Measurements from ENCODE around the gene ZNF804A.
"Not testable (repeated sequence)": the region's sequence is repeated elsewhere in the genome, so short reads cannot be mapped to it uniquely, and the experiment has no call there.

The ZNF804A gene

DNA sequence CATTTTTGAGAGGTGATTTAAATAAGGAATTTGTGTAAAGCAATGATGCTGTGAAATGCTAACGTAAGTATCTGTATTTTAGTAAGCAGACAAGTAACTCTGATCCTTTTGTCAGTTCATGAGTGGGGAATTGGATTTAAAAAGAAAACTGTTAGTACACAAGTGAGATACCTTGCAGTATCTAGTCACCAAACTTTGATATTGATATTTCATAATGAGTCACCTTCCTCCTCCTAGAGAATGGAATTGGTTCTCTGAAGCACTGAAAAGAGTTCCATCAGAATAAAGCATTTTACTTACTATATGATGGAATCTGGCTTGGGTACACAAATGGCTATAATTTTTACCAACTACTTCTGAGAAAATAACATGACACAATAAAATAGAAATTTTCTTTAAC is 232.2 kb downstream of the ZNF804A start:
- no peak for DNase-seq (ENCODE audit: low spot score)

DNA sequence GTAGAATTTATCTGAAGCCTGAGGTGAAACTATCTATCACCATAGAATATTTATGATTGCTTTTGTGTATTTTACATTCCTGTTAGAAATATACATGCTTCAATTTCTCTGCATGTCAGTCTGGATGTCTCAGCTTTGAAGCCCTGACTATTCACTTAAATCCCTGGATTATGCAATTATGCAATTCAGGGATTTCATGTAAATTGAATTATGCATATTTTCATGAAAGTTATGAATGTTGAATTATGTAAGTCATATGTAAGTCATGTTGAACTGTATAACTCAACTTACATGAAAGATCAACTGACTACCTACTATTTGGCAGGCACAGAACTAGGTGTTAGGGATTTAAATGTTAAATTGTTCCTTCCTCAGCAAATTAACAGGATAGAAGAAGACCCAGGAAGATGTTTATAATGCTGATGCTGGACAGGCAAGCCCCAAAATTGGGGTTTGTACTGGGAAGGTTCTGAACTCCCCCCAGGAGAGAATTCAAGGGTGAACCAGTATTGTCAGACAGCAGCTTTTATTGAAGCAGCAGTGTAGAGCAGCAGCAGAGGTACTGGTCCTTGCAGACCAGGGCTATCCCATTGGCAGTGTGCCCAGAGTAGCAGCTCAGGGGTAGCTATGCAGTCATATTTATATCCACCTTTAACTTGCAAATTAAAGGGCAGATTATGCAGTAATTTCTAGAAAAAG is 236.5 kb downstream of the ZNF804A start:
- no peak for DNase-seq (ENCODE audit: low spot score)

DNA sequence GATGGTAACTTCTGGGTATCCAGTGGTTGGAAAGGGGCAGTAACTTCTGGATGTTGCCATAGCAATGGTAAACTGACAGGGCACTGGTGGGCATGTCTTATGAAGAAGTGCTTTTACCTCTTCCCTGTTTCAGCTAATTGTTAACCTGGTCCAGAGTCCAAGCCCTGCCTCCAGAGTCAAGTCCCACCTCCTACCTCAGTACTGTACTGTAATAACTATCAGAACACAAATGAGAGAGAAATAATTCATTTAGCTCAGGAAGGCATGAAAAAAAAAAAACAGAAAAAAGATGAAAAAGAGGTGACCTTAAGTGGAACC is 237.0 kb downstream of the ZNF804A start:
- DNase-seq (ENCODE audit: low spot score) = no peak

DNA sequence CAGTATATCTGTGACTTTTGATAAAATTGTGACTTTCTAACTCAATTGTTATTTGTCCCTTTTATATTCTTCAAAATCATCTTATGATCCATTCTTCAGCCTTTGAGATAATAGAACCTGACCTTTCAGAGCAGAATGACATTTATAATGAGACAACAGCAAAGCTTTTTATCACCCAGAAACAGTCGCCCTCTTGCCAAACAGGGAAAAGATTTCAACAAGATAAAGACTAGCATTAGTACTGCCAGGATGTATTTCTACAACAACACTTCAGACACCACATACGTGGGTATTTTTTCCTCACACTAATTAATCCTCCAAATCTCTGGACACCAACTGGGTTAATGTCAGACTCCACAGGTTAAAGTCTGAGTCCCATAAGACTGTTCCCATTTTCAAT is 249.0 kb downstream of the ZNF804A start:
- no peak for DNase-seq (ENCODE audit: low spot score)

DNA sequence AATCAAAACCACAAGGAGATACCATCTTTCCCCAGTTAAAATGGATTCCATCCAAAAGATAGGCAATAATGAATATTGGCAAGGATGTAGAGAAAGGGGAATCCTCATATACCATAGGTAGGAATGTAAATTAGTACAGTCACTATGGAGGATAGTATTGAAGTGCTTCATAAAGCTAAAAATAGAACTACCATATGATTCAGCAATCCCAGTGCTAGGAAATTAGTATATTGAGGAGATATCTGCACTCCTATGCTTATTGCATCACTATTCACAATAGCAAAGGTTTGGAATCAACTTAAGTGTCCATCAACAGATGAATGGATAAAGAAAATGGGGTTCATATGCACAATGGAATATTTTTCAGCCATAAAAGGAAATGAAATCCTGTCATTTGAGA is 251.2 kb downstream of the ZNF804A start:
- no peak for DNase-seq (ENCODE audit: low spot score)

DNA sequence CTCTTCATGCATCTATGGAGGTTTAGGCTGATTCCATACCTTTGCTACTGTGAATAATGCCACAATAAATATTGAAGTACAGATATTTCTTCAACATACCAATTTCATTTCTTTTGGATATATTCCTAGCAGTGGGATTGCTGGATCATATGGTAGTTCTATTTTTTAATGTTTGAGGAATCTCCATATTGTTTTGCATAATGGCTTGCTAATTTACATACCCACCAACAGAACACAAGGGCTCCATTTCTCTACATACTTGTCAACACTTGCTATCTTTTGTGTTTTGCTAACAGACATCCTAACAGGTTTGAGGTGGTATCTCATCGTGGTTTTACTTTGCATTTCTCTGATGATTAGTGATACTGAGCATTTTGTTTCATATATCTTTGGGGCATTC is 253.2 kb downstream of the ZNF804A start:
- DNase-seq (ENCODE audit: low spot score) = no peak

DNA sequence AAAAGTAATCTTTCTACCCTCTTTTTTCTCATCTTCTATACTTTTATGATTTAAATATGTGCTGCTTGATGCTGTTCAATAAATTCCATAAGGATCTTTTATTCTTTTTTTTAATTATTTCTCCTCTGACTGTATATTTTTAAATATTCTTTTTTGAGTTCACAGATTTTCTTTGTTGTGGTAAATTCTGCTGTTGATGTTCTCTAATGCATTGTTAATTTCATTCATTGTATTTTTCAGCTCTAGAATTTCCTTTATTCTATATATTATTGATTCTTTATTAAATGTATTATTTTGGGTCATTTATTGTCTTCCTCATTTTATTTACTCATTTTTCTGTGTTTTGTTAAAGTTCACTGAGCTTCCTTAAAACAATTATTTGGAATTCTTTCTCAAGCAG is 260.9 kb downstream of the ZNF804A start:
- DNase-seq (ENCODE audit: low spot score) = no peak

DNA sequence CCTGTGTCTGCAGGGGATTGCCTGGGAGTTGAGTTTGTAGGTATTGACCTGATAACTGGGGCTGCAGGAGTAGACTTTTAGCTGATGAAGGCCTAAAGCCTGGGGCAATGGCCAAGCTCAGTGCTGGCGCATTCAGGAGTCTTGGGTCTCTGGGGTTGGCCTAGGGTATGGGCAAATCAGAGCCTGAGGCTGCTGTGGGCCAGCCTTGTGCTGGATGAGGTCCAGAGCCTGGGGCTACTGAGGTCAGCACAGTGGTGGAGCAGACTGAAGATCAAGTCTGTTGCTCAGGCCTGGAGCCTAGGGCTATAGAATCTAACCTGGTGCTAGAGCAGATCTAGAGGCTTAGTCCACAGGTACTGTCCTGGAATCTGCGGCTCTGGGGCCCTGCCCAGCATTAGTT is 262.4 kb downstream of the ZNF804A start:
- DNase-seq (ENCODE audit: low spot score) = no peak

DNA sequence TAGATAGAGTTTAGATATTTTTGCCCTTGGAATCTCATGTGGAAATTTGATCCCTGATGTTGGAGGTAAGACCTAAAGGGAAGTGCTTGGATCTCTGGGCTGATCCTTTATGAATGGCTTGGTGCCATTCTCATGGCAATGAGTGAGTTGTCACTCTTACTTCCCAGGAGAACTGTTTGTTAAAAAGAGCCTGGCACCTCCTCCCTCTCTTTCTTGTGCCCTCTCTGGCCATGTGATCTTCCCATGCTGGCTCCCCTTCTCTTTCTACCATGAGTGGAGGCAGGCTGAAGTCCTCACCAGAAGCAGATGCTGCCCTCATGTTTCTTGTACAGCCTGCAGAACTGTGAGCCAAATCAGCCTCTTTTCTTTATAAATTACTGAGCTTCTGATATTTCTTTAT is 276.9 kb downstream of the ZNF804A start:
- no peak for DNase-seq (ENCODE audit: low spot score)

DNA sequence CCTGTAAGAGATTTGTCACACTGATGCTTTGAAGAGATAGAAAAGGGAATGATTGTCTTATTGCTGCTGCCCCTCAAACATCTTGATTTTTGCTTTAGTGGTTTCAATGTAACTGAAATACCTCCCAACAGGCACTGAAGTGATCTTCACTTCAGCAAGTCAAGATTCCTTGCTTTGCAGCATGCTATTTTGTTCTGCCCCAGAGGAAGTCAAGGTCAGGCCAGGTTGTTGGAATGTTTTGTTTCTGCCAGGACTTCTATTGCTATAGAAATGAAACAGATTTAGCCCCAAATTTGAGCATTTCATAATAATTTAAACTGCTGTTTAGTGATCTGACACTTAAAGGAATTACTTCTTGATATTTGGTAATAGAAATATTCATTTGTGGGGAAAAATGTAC is 277.6 kb downstream of the ZNF804A start:
- DNase-seq (ENCODE audit: low spot score) = no peak

DNA sequence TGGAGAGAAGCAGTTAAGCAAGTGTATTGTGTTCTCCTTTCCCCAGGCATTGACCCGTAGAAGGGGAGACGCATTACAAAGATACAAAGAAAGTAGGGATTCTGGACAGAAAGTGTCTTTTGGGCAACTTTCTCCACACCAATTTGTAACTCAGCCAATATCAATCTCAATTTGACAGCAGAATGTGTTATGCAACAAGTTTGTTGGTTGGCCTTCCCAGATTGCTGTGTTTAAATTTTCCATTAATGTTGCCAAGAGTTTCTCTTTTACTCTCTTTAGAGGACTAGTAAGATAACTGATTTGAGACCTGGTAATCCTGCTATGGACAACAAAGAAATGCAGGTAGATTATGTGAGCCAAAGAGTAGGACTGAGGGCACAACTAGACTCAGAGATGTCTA is 279.6 kb downstream of the ZNF804A start:
- DNase-seq (ENCODE audit: low spot score) = no peak

DNA sequence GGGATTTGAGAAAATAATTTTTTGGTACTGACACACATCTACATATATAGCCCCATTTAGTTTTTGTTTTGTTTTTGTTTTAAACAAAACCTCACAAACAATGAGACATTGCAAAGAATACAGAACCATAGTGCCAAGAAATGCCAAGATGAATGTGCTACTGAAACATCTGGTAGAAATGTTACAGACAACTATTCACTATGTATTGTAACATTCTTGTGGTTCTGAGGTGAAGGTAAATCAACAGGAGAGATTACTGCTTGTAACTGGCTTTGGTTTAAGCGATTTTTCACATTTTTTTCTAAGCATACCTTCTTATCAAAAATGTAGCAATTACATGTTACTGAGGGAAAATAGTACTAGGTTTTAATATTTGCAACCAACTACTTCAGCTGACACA is 281.3 kb downstream of the ZNF804A start:
- no peak for DNase-seq (ENCODE audit: low spot score)

DNA sequence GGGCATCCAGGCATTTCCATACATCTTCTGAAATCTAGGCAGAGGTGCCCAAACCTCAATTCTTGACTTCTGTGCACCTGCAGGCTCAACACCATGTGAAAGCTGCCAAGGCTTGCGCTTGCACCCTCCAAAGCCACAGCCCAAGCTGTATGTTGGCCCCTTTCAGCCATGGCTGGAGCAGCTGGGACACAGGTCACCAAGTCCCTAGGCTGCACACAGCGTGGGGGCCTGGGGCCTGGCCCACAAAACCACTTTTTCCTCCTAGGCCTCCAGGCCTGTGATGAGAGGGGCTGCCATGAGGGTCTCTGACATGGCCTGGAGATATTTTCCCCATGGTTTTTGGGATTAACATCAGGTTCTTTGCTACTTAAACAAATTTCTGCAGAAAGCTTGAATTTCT is 288.3 kb downstream of the ZNF804A start:
- not testable (repeated sequence) for DNase-seq (ENCODE audit: low spot score)

DNA sequence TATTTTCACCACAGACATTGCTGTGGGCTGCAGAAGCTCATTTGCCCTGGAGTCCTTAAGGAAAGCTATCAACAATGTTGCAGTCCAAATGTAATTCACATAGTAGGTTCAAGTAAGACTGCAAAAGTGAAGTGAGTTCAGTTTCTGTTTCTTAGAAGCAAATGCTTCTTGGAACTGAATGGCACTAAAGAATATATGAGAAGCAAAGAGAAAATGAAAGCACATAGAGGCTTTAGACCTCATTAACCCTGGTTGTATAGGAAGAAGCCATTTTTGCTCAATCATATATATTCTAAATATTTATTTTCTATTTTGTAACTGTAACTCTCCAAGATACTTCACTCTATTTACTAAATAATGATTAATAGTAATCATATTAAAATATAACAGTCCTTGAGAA is 292.0 kb downstream of the ZNF804A start:
- no peak for DNase-seq (ENCODE audit: low spot score)

DNA sequence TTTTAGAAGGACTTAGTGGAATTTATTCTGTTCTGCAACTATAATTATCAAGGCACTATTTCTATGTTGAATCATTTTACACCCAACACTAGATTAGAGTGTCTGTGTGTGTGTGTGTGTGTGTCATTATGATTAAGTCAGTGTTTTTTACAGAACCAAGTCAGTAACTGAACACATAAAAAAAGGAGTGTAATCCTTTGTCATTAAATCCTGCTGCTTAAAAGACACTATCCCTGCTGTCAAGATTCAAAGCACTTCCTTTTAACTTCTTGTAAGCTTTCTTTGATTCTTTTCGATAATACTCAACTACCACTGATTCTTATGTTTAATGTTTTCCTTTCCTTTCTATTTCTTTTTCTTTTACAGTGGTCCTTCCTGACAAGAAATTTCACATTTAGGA is 306.7 kb downstream of the ZNF804A start:
- no peak for DNase-seq (ENCODE audit: low spot score)

DNA sequence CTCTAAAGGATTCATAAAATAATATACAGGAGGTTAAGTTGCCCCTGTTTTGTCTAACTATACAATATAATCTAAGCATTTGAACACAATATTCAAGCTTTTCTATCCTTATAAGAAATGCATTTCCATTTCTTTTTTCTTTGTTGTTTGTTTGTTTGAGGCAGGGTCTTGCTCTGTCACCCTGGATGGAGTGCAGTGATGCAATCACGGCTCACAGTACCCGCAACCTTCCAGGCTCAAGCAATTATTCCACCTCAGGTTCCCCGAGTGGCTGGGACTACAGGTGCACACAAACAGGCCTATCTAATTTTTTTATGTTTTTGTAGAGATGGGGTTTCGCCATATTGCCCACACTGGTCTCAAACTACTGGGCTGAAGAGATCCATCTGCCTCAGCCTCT is 307.8 kb downstream of the ZNF804A start:
- no peak for DNase-seq (ENCODE audit: low spot score)

DNA sequence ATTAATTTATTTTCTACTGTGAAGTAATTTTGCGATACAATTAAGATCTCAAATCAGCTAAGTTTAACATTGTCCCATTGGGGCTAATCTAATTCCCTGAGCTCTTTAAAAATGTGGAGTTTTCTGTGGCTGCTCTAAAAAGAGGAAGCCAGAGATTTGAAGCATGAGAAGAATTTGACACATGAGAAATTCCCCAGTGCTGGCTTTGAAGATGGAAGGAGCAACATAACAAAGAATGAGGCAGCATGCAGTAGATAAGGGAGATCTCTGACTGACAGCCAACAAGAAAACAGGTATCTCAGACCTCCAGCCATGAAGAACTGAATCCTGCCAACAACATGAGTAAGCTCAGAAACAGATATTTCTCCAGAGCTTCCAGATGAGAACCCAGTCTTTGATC is 308.4 kb downstream of the ZNF804A start:
- DNase-seq (ENCODE audit: low spot score) = no peak

DNA sequence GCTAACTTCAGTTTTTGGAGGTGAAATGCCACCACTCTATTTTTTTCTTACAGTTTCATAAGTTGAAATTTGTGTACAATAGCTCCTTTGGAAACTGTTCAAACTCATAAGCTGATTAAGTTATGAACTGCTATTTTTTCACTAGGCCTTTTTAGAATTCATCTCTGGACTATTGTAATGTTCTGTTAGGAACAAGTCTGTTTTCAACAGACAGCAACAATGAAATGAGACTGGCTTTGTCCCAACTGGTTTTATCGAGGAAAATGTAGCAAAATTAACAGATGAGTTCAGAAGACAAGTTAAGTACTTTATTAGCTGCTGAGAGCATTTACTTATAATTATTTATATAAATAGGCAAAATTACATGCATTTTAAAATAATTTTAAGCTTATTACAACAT is 310.6 kb downstream of the ZNF804A start:
- DNase-seq (ENCODE audit: low spot score) = no peak

DNA sequence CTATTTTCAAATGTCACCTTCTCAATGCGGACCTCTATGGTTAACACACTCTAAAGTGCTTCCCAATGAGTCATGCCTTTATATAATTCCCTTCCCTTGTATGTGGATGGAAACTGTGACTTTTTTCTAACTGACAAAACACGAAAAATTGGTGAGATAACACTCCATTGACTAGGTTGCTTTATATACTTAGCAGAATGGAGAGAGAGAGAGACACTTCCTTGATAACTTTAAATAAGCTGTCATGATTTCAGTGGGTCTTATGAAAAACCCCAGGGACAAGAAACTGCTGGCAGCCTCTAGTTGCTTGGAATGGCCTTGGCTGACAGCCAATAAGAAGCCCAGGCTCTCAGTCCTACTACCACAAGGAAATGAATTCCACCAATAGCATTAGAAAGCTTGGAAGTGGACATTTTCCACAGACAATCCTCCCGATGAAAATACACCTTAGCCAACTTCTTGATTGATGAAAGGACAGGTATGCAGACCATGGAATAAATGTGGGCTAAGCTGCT is 322.2 kb downstream of the ZNF804A start:
- no peak for DNase-seq (ENCODE audit: low spot score)

DNA sequence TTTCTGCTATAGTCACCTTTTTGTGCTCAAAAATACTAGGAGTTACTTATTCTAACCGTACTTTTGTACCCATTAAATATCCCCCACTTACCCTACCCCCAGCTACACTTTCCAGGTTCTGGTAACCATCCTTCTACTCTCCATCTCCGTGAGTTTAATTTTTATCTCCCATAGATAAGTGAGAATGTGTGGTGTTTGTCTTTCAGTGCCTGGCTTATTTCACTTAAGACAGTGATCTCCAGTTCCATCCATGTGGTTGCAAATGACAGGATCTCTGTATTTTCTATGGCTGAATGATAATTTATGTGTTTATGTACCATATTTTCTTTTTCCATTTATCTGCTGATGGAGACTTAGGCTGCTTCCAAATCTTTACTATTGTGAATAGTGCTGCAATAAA is 323.3 kb downstream of the ZNF804A start:
- no peak for DNase-seq (ENCODE audit: low spot score)

DNA sequence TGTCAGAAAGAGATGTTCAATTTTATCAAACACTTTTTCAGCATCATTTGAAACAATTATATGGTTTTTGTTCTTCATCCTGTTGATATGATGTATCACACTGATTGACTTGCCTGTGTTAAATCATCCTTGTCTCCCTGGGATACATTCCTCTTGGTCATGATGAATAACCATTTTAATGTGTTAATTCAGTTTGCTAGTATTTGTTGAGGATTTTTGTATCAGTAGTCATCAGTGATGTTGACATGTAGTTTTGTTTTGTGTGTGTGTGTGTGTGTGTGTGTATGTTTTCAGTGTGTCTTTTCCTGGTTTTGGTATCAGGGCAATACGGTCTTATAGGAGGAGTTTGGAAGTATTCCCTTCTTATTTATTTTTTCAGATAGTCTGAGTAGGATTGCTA is 325.4 kb downstream of the ZNF804A start:
- no peak for DNase-seq (ENCODE audit: low spot score)

DNA sequence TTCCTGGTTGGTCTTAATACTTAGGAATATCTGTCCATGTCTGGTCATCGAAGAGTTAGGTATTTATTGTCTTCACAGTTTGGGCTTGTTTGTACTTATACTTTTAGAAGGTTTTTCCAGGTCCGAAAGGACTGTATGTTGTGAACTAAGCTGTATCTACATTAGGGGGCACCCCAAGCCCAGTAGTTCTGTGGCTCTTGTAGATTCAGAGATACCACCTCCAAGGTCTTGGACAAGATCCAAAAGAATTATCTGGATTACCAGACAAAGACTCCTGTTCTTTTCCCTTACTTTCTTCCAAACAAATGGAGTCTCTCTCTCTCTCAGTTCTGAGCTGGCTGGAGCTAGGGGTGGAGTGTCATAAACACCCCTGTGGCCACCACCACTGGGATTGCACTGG is 328.7 kb downstream of the ZNF804A start:
- no peak for DNase-seq (ENCODE audit: low spot score)

DNA sequence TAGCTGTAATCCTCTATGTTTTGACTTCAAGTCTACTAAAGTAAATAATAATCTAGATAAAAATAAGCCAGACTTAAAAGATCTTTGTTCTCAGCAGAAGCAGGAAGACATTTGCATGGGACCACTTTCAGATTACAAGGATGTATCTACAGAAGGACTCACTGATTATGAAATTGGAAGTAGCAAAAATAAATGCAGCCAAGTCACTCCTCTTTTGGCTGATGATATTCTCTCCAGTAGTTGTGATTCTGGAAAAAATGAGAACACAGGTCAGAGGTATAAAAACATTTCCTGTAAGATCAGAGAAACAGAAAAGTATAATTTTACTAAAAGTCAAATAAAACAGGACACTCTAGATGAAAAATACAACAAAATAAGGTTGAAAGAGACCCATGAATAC is 338.4 kb downstream of the ZNF804A start:
- no peak for DNase-seq (ENCODE audit: low spot score)

DNA sequence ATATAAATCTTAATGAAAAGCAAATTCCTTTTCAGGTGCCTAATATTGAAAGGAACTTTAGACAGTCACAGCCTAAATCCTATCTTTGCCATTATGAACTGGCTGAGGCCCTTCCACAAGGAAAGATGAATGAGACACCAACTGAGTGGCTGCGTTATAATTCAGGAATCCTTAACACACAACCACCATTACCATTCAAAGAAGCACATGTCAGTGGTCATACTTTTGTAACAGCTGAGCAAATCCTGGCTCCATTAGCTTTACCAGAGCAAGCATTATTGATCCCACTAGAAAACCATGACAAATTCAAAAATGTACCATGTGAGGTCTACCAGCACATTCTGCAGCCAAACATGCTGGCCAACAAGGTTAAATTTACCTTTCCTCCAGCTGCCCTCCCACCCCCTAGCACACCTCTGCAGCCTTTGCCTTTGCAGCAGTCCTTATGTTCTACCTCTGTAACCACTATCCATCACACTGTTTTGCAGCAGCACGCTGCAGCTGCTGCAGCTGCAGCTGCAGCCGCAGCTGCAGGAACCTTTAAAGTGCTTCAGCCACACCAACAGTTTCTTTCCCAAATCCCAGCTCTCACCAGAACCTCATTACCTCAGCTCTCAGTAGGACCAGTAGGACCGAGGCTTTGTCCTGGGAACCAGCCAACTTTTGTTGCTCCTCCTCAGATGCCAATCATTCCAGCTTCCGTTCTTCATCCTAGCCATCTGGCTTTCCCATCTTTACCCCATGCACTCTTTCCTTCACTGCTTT is 340.1 kb downstream of the ZNF804A start:
- DNase-seq (ENCODE audit: low spot score) = no peak

Data from AG20443 (cell line).